Natural killer cell (primary cell): ENCODE data around the gene CST2. TPM values are rescaled to one million over a fixed set of nuclear protein-coding genes. Genes with fewer than 3 reads are reported as not detected.
A peak's percentile ranks its signal among the peaks of the same experiment; 100 is the strongest.
"Not testable (repeated sequence)": the region's sequence is repeated elsewhere in the genome, so short reads cannot be mapped to it uniquely, and the experiment has no call there.

ENCODE experiments used
- ATAC-seq, 3 donors: fragments of 150-1000 bp in 2 of 3; fragments of 200-7000 bp in 1 of 3; cut with Tn5 transposase; 1 replicate in 1 of 3; 2 replicates in 2 of 3; pipeline ENCODE4 v1.10.0; 2021; ENCODE audit warnings: mild to moderate bottlenecking in 2 of 3, moderate library complexity in 2 of 3
- DNase-seq, 2 donors: peaks; one replicate each; pipeline versions ENCODE4 v3.0.0 to v3.0.0-alpha.2; 2013 to 2021; ENCODE audit warnings: mixed read lengths in 1 of 2
- H3K27ac ChIP-seq: one replicate; pipeline ENCODE4 v1.5.1; 2013; ENCODE audit warnings: mild to moderate bottlenecking, low read length
- H3K27me3 ChIP-seq: one replicate; pipeline ENCODE4 v1.6.1; 2013; ENCODE audit warnings: low read length; ENCODE audit not compliant: control insufficient read depth, insufficient read depth
- H3K36me3 ChIP-seq: one replicate; pipeline ENCODE4 v1.6.1; 2013; ENCODE audit warnings: low read length; ENCODE audit not compliant: control insufficient read depth, insufficient read depth
- H3K4me1 ChIP-seq: one replicate; pipeline ENCODE4 v1.6.1; 2013; ENCODE audit warnings: low read length; ENCODE audit not compliant: control insufficient read depth, insufficient read depth
- H3K4me3 ChIP-seq: one replicate; pipeline ENCODE4 v1.5.1; 2013; ENCODE audit warnings: low read length
- H3K9me3 ChIP-seq: one replicate; pipeline ENCODE4 v1.6.1; 2013; ENCODE audit warnings: low read length; ENCODE audit not compliant: control insufficient read depth, insufficient read depth
- H3K27ac Mint-ChIP-seq, 2 donors: one replicate each; pipeline ENCODE4 v1.8.0; 2022; ENCODE audit warnings: mild to moderate bottlenecking in 2 of 2, mixed read lengths in 2 of 2, moderate library complexity in 1 of 2
- H3K27me3 Mint-ChIP-seq, 2 donors: one replicate each; pipeline ENCODE4 v1.8.0; 2022; ENCODE audit warnings: low read depth in 2 of 2, mixed read lengths in 2 of 2
- H3K36me3 Mint-ChIP-seq: one replicate; pipeline ENCODE4 v1.8.0; 2022; ENCODE audit warnings: mixed read lengths
- H3K4me1 Mint-ChIP-seq, 2 donors: one replicate each; pipeline ENCODE4 v1.8.0; 2022; ENCODE audit warnings: mixed read lengths in 2 of 2
- H3K4me3 Mint-ChIP-seq: one replicate; pipeline ENCODE4 v1.8.0; 2022; ENCODE audit warnings: mild to moderate bottlenecking, moderate library complexity, mixed read lengths
- H3K9me3 Mint-ChIP-seq, 2 donors: one replicate each; pipeline ENCODE4 v1.8.0; 2022; ENCODE audit warnings: mixed read lengths in 2 of 2
- WGBS: methylation state at CpG from one replicate; pipeline ENCODE4 v1.1.7; 2013; ENCODE audit warnings: missing lambda C conversion rate; ENCODE audit not compliant: insufficient coverage; 5-methylcytosine and 5-hydroxymethylcytosine counted together
- intact Hi-C: fragments of 100-400 bp; cut with micrococcal nuclease; formaldehyde crosslinking; loops from one replicate; pipeline ENCODE4 v1.14.2; 2022
- total RNA-seq, 4 donors: library from RNA; stranded (reverse); fragments of 120-200 nt in 1 of 4; gene quantifications; one replicate each; pipeline versions ENCODE4 v1.2.3 to v1.2.4, GENCODE V29; 2013 to 2022
- TF ChIP-seq, protein P1 (sequence below): fragments of 200-600 bp; IDR thresholded peaks from one replicate; pipeline ENCODE4 v1.8.0; 2022; ENCODE audit warnings: antibody characterized with exemption

Gene CST2
- total RNA-seq, 3 donors from 2014 or later (not counting 1 experiment from before 2014, with no cell fraction given), result not detected

DNA sequence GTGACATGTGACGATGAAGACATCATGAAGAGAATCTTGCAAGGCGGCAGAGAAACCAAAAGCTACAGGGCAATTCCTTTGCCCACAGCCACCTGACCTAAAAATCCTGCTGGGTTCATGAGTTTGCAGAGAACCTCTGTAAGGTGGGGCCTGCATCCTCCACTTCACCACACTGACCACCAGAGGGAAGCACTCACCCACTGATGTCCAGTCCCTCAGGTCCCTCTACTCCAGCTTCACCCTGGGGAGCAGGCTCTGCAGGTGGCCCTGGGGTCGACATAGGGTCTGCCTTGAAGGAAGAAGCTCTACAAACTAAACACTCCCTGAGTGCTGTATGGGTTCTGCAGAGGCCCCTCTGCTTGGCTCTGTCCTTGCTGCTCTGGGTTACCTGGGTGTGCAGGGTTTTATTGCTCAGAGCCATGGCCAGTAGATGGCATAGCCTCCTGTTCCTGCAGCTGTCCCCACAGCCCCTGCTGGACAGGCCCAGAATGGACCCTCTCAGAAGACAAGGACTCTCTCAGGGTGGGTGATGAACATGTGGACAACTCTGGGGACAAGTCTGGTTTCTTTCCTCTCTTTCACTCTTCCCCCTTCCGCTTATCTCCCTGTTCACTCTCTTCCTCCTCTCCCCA is 27.2 kb downstream of the CST2 start:
- H3K36me3 ChIP-seq, H3K9me3 Mint-ChIP-seq, H3K9me3 ChIP-seq, H3K27me3 ChIP-seq, H3K27ac Mint-ChIP-seq, H3K36me3 Mint-ChIP-seq, intact Hi-C loops, H3K4me1 Mint-ChIP-seq, H3K4me1 ChIP-seq, H3K27ac ChIP-seq, H3K4me3 ChIP-seq, H3K4me3 Mint-ChIP-seq: not testable (repeated sequence)
- DNase-seq (peak in 1 of 2 donors; percentile 27), ATAC-seq (peak in 2 of 3 donors; percentile 56 to 73)
- 49% methylated on average over 2 of the region's 4 CpGs for WGBS
- TF ChIP-seq, protein P1, sequence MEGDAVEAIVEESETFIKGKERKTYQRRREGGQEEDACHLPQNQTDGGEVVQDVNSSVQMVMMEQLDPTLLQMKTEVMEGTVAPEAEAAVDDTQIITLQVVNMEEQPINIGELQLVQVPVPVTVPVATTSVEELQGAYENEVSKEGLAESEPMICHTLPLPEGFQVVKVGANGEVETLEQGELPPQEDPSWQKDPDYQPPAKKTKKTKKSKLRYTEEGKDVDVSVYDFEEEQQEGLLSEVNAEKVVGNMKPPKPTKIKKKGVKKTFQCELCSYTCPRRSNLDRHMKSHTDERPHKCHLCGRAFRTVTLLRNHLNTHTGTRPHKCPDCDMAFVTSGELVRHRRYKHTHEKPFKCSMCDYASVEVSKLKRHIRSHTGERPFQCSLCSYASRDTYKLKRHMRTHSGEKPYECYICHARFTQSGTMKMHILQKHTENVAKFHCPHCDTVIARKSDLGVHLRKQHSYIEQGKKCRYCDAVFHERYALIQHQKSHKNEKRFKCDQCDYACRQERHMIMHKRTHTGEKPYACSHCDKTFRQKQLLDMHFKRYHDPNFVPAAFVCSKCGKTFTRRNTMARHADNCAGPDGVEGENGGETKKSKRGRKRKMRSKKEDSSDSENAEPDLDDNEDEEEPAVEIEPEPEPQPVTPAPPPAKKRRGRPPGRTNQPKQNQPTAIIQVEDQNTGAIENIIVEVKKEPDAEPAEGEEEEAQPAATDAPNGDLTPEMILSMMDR, result peak; percentile 45
- peaks cover 3 to 12% of the 10 kb centered on the region in 2 donors for H3K27me3 Mint-ChIP-seq

DNA sequence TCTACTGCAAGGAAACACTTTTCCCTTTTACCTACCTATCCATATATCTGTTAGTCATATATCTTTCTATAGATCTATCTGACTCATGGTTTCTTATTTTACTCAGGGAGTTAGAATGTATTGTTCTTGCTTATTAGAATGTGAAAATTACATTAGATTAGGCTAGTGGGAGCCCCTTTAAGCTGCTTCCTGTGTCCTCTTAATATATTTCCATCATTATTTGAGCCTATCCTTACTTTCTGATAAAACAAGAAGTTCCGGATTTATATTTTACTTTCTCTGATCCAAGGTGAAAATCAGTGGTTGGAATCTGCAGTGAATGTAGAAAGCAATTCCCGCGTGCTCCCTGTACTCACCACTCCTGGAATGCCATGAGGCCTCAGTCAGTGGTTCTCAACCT is 31.0 kb downstream of the CST2 start:
- intact Hi-C loops, result no loop called here

DNA sequence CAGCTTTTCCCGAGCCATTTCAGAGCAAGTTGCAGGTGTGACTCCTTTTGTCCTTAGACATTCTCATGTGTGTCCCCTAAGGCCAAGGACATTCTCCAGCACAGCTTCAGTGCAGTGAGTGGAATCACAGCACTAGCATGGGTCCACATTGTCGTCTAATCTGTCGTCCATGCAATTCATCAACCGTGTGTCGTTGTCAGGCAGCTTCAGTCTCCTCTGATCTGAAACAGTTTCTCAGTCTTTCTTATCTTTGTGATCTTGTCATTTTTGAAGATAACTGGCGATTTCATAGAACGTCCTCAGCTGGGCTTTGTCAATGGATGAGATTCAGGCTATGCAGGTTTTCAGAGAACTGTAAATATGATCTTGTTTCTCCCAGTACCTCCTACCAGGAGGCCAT is 31.7 kb downstream of the CST2 start:
- H3K27me3 Mint-ChIP-seq, result peaks cover 16 to 27% of the 10 kb centered on the region in 2 donors
- Histone ChIP-seq H3K4me1 (no peaks in the 10 kb centered on the region), H3K9me3 (no peaks in the 10 kb centered on the region), H3K27me3 (no peaks in the 10 kb centered on the region), H3K4me3 (no peak overlapping the region), H3K27ac (no peak overlapping the region), H3K36me3 (no peaks in the 10 kb centered on the region)
- 56% methylated on average over 7 of the region's 7 CpGs for WGBS
- intact Hi-C loops, result no loop called here
- no peaks in the 10 kb centered on the region for H3K9me3 Mint-ChIP-seq
- H3K4me3 Mint-ChIP-seq, result no peak overlapping the region
- no peak for DNase-seq
- H3K36me3 Mint-ChIP-seq, result no peaks in the 10 kb centered on the region
- no peaks in the 10 kb centered on the region for H3K4me1 Mint-ChIP-seq
- TF ChIP-seq, protein P1, result no peak
- no peak overlapping the region for H3K27ac Mint-ChIP-seq
- ATAC-seq, result no peak

More for the DNA sequence above, 31.0 kb downstream of the CST2 start:
- Mint-ChIP-seq H3K4me1 (no peaks in the 10 kb centered on the region), H3K9me3 (no peaks in the 10 kb centered on the region), H3K4me3 (no peak overlapping the region), H3K27me3 (peaks cover 15 to 22% of the 10 kb centered on the region in 2 donors), H3K27ac (no peak overlapping the region), H3K36me3 (no peaks in the 10 kb centered on the region)
- no peak overlapping the region for H3K27ac ChIP-seq
- H3K4me1 ChIP-seq, result no peaks in the 10 kb centered on the region
- H3K36me3 ChIP-seq, result no peaks in the 10 kb centered on the region
- no peak overlapping the region for H3K4me3 ChIP-seq
- ATAC-seq (no peak), DNase-seq (no peak)
- TF ChIP-seq, protein P1, result no peak
- 93% methylated on average over 2 of the region's 3 CpGs for WGBS
- no peaks in the 10 kb centered on the region for H3K27me3 ChIP-seq
- no peaks in the 10 kb centered on the region for H3K9me3 ChIP-seq

DNA sequence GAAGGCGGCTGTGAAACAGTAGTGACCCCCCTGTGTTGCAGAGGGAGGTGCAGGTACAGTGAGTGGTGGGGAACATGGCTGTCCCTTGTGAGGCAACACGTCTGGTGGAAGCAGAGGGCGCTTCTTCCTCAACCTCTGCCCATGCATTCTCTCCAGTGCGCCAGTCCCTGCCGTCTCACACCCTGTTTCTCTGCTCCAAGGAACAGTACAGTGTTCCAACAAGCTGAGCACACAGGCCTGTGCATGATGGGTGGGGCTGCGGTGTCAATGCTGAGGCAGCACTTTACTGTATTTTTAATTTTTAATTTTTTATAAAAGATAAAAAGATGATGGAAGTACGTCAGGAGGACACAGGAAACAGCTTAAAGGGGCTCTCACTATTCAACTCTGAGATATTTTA is 32.5 kb downstream of the CST2 start:
- H3K4me3 Mint-ChIP-seq, result no peak overlapping the region
- Histone ChIP-seq H3K4me1 (no peaks in the 10 kb centered on the region), H3K9me3 (no peaks in the 10 kb centered on the region), H3K27ac (no peak overlapping the region), H3K36me3 (no peaks in the 10 kb centered on the region), H3K27me3 (no peaks in the 10 kb centered on the region), H3K4me3 (no peak overlapping the region)
- DNase-seq (no peak), ATAC-seq (no peak)
- H3K36me3 Mint-ChIP-seq, result no peaks in the 10 kb centered on the region
- WGBS, result 94% methylated on average over 1 of the region's 7 CpGs
- intact Hi-C loops, result no loop called here
- no peaks in the 10 kb centered on the region for H3K9me3 Mint-ChIP-seq
- no peak overlapping the region for H3K27ac Mint-ChIP-seq
- TF ChIP-seq, protein P1, result no peak
- peaks cover 24 to 35% of the 10 kb centered on the region in 2 donors for H3K27me3 Mint-ChIP-seq
- no peaks in the 10 kb centered on the region for H3K4me1 Mint-ChIP-seq
